GM10248 (cell line): ENCODE data around the gene SLC2A8.

Experiments used
- CTCF ChIA-PET: fragments of 300-600 bp; sonication (Branson Sonifier 250); formaldehyde crosslinking; extraction: SDS; loops from one replicate; lab custom pipeline; 2021; ENCODE audit warnings: antibody characterized with exemption; lab: Yijun Ruan, JAX
- POLR2A ChIA-PET: fragments of 350-650 bp; sonication (Branson Sonifier 250); formaldehyde crosslinking; extraction: SDS; loops from one replicate; lab custom pipeline; 2020; ENCODE audit warnings: antibody characterized with exemption; lab: Yijun Ruan, JAX
- DNase-seq: peaks from one replicate; pipeline ENCODE4 v3.0.0; 2012; ENCODE audit errors: extremely low spot score
- CTCF ChIP-seq: IDR thresholded peaks from 2 replicates; pipeline ENCODE4 v1.5.1; 2012; ENCODE audit warnings: mild to moderate bottlenecking, low read depth; ENCODE audit errors: extremely low read depth, missing control alignments, control extremely low read depth

The SLC2A8 gene

GRCh38 chr9:127370672-127371648 is 26.0 kb upstream of the SLC2A8 start:
- ChIA-PET CTCF (interaction anchor here (1.7 kb wide), 1 partner anchor 11 kb away, joined by 3 read pairs; no protein-coding TSS in a partner anchor), POLR2A (no interaction called here)
- no peak for TF ChIP-seq CTCF
- no peak for DNase-seq

GRCh38 chr9:127380479-127380878 is 16.5 kb upstream of the SLC2A8 start:
- no peak for DNase-seq
- POLR2A ChIA-PET, result no interaction called here
- no peak for TF ChIP-seq CTCF
- CTCF ChIA-PET, result no interaction called here

- no peak for TF ChIP-seq CTCF
- CTCF ChIA-PET, result interaction anchor here (1.6 kb wide), 1 partner anchor 14 kb away, joined by 6 read pairs; the partner anchor contains the start of gene SLC2A8
- POLR2A ChIA-PET, result no interaction called here
- no peak for DNase-seq
Measured at GRCh38 chr9:127382541-127382940, 14.4 kb upstream of the SLC2A8 start.

GRCh38 chr9:127384016-127384730 is 12.8 kb upstream of the SLC2A8 start:
- no peak for DNase-seq
- CTCF ChIA-PET, result no interaction called here
- POLR2A ChIA-PET, result no interaction called here
- no peak for TF ChIP-seq CTCF

GRCh38 chr9:127384901-127385300 is 12.1 kb upstream of the SLC2A8 start:
- ChIA-PET CTCF (no interaction called here), POLR2A (no interaction called here)
- no peak for TF ChIP-seq CTCF
- no peak for DNase-seq

- CTCF ChIA-PET, result no interaction called here
- no peak for DNase-seq
- no peak for TF ChIP-seq CTCF
- POLR2A ChIA-PET, result no interaction called here
Measured at GRCh38 chr9:127386249-127386648, 10.7 kb upstream of the SLC2A8 start.
